ENCODE results near the gene HNRNPC.

DNA sequence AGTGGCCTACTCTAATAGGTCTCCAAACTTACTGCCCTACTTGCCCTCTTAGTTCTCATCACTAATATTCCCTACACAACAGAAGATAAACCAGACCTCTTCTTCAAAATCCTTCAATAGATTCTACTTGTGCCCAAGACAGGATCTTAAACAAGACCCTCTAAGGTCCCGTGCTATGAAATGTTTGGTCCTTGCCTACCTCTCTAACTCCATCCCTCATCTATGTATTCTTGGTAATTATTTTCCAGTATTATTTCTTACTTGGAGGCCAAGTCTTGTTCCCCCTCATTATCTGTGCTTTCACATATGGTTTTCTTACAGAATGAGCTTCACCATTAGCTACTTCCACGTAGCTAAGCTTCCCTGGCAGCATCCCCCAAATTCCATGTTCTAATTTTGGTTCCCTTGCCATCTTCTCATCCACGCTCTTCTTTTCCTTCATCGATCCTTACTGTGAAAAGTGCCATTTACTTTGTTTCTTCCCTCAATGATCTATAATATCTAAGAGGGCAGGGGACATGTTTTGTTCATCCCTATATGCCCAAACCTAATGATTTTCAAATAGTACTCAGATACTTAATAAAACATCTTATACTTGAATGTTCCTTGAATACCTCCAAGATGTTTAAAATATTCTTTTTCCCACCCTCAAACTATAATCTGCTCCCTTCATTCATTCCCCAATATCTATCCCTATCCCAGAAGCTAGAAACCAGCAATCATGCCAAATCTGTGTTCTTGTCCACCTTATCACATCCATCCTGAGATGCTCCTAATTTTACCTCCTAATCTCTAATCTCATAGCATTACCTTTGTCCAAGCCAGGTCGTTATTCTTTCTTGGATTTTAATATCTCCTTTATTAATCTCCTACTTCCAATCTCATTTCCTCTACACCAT is 10.1 kb downstream of the HNRNPC start:
- TF ChIP-seq, protein P1, sequence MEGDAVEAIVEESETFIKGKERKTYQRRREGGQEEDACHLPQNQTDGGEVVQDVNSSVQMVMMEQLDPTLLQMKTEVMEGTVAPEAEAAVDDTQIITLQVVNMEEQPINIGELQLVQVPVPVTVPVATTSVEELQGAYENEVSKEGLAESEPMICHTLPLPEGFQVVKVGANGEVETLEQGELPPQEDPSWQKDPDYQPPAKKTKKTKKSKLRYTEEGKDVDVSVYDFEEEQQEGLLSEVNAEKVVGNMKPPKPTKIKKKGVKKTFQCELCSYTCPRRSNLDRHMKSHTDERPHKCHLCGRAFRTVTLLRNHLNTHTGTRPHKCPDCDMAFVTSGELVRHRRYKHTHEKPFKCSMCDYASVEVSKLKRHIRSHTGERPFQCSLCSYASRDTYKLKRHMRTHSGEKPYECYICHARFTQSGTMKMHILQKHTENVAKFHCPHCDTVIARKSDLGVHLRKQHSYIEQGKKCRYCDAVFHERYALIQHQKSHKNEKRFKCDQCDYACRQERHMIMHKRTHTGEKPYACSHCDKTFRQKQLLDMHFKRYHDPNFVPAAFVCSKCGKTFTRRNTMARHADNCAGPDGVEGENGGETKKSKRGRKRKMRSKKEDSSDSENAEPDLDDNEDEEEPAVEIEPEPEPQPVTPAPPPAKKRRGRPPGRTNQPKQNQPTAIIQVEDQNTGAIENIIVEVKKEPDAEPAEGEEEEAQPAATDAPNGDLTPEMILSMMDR (IDR thresholded peaks at IDR 0.05) = no peak
- TF ChIP-seq POLR2A (IDR thresholded peaks at IDR 0.05) = no peak
- no peak for TF ChIP-seq EP300 (IDR thresholded peaks at IDR 0.05)

Data from gastroesophageal sphincter (tissue), 3 donors.